ENCODE results near the gene LY6G6F.

- TF ChIP-seq POLR2A (IDR thresholded peaks at IDR 0.05; ENCODE audit: low read length) (no peak), GATA1 (IDR thresholded peaks at IDR 0.05; ENCODE audit: low read depth, low read length) (no peak)
These were observed 13.6 kb downstream of the LY6G6F start for GRCh38 chr6:31720196-31720770.
